Esophagus muscularis mucosa (tissue), 2 donors: ENCODE results near the gene SGPP2.

Experiments used
- EP300 ChIP-seq: sonication (generic); formaldehyde crosslinking; IDR thresholded peaks from one replicate; pipeline ENCODE4 v1.6.1; 2017; ENCODE audit warnings: antibody characterized with exemption
- POLR2A ChIP-seq: fragments of 450-650 bp; IDR thresholded peaks from one replicate; pipeline ENCODE4 v1.6.1; 2017; ENCODE audit warnings: antibody characterized with exemption, moderate library complexity, mild to moderate bottlenecking, low read depth

DNA sequence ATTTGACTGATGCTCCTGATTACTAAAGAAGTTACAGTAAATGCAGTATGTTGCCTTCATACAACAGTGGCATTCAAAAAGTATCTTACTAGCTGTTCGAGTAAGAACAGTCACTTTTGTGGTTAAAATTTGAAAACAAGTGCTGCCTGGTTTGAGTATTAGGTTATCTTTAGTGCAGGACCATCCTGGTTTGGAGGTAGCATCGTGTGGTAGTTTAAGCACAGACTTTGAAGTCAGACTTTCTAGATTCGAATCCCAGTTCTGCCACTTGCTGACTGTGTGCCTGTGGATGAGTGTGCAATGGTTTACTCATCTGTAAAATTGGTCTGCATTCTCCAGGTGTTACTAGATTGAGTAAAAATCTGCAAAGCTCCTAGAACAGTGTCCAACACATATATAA, 96.8 kb downstream of the SGPP2 start:
- TF ChIP-seq POLR2A (no peak), EP300 (no peak)
